Measurements from ENCODE around the gene PDZRN3. TPM values are rescaled to one million over a fixed set of nuclear protein-coding genes. Genes with fewer than 3 reads are reported as not detected.

The PDZRN3 gene
- total RNA-seq, 1 experiment from 2014 or later, result 0.17 TPM

DNA sequence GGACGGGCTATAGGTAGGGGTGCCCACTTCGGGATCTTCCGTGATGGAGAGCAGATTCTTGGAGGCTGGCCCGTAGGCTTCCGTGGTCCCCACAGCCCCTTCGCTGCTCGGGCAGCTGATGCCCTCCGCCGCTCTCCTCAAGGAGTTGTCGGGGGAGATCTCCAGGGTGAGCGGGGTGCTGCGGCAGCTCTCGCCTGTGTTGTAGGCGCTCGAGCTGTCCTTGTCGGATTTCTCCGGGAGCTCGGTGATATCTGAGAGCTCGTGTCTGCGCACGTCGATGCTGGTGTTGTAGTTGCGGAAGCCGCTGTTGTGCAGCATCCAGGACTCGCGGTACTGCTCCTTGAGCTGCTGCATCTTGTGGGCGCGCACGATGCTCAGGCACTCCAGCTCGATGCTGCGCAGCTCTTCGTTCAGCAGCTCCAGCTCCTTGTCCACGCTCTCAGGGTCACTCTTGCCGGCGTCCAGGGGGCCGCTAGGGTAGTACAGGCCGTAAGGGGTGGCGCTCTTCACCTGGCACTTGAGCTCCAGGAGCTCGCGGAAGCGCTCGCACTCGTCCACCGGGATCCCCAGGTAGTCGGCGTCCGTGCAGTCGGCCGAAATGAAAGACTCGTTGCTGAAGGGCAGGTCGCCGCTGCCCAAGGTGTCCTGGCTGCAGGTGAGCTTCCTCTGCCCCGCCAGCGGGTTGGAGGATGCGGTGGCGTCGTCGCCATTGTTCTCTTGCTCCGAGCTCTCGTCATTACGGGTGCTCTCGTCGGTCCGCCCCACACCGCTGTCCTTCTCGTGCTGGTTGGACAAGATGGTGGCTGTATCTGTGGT lies 240.4 kb downstream of the PDZRN3 start:
- no peak overlapping the region for H3K27ac ChIP-seq (ENCODE audit: low read depth, low read length)

More for the DNA sequence above, 240.4 kb downstream of the PDZRN3 start:
- H3K9me2 ChIP-seq (ENCODE audit: insufficient read depth), result no peaks in the 10 kb centered on the region
- H3K9me3 ChIP-seq (ENCODE audit: control insufficient read depth in 1 of 2, insufficient read depth in 1 of 2, low read depth in 1 of 2, low read length in 2 of 2), result no peaks in the 10 kb centered on the region
- no peaks in the 10 kb centered on the region for H3K36me3 ChIP-seq (ENCODE audit: control insufficient read depth in 1 of 2, insufficient read depth in 2 of 2, low read length in 2 of 2)
- ChIA-PET CTCF (no interaction called here), POLR2A (no interaction called here), RAD21 (ENCODE audit: low non-redundant PET in 1 of 2, low total read pairs in 2 of 2, uncharacterized antibody in 2 of 2, unreplicated experiment in 2 of 2) (no interaction called here)
- no peaks in the 10 kb centered on the region for H3K4me1 ChIP-seq (ENCODE audit: control insufficient read depth in 1 of 2, insufficient read depth in 2 of 2, low read length in 2 of 2)
- no TSS peak for BruUV-seq (replicated peaks)
- no peak overlapping the region for H3K4me3 ChIP-seq (replicated peaks in 1 of 2; ENCODE audit: low read depth in 1 of 2, low read length in 2 of 2)
- DNase-seq (ENCODE audit: low read depth, low spot score) (no peak), ATAC-seq (no peak)
- H4K20me1 ChIP-seq (ENCODE audit: insufficient read depth), result no peaks in the 10 kb centered on the region
- no peak overlapping the region for H3K4me2 ChIP-seq (ENCODE audit: low read length)
- TF ChIP-seq YY1 (IDR thresholded peaks at IDR 0.05; ENCODE audit: extremely low read depth, insufficient replicate concordance, low read depth, low read length) (no peak), TCF7L2 (IDR thresholded peaks at IDR 0.05; ENCODE audit: borderline replicate concordance, extremely low read depth, insufficient read depth, insufficient read length) (no peak), POLR2AphosphoS5 (IDR thresholded peaks at IDR 0.05; ENCODE audit: low read depth, low read length) (no peak), FOSL1 (IDR thresholded peaks at IDR 0.05; ENCODE audit: low read depth) (no peak), JUND (IDR thresholded peaks at IDR 0.05) (no peak), CEBPB (IDR thresholded peaks at IDR 0.05; ENCODE audit: low read depth) (no peak), SP1 (IDR thresholded peaks at IDR 0.05; ENCODE audit: low read depth) (no peak)
- TF ChIP-seq, protein P1, sequence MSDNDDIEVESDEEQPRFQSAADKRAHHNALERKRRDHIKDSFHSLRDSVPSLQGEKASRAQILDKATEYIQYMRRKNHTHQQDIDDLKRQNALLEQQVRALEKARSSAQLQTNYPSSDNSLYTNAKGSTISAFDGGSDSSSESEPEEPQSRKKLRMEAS (IDR thresholded peaks at IDR 0.05), result no peak
- TF ChIP-seq, protein P2, sequence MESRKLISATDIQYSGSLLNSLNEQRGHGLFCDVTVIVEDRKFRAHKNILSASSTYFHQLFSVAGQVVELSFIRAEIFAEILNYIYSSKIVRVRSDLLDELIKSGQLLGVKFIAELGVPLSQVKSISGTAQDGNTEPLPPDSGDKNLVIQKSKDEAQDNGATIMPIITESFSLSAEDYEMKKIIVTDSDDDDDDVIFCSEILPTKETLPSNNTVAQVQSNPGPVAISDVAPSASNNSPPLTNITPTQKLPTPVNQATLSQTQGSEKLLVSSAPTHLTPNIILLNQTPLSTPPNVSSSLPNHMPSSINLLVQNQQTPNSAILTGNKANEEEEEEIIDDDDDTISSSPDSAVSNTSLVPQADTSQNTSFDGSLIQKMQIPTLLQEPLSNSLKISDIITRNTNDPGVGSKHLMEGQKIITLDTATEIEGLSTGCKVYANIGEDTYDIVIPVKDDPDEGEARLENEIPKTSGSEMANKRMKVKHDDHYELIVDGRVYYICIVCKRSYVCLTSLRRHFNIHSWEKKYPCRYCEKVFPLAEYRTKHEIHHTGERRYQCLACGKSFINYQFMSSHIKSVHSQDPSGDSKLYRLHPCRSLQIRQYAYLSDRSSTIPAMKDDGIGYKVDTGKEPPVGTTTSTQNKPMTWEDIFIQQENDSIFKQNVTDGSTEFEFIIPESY (IDR thresholded peaks at IDR 0.05; ENCODE audit: extremely low read depth, insufficient replicate concordance, low read length), result no peak
- TF ChIP-seq, protein P3, sequence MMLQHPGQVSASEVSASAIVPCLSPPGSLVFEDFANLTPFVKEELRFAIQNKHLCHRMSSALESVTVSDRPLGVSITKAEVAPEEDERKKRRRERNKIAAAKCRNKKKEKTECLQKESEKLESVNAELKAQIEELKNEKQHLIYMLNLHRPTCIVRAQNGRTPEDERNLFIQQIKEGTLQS (IDR thresholded peaks at IDR 0.05), result no peak
- TF ChIP-seq, protein P4, sequence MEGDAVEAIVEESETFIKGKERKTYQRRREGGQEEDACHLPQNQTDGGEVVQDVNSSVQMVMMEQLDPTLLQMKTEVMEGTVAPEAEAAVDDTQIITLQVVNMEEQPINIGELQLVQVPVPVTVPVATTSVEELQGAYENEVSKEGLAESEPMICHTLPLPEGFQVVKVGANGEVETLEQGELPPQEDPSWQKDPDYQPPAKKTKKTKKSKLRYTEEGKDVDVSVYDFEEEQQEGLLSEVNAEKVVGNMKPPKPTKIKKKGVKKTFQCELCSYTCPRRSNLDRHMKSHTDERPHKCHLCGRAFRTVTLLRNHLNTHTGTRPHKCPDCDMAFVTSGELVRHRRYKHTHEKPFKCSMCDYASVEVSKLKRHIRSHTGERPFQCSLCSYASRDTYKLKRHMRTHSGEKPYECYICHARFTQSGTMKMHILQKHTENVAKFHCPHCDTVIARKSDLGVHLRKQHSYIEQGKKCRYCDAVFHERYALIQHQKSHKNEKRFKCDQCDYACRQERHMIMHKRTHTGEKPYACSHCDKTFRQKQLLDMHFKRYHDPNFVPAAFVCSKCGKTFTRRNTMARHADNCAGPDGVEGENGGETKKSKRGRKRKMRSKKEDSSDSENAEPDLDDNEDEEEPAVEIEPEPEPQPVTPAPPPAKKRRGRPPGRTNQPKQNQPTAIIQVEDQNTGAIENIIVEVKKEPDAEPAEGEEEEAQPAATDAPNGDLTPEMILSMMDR (IDR thresholded peaks at IDR 0.05 in 2 of 3, conservative IDR thresholded peaks at IDR 0.05 in 1 of 3; ENCODE audit: borderline replicate concordance in 1 of 3, insufficient read depth in 1 of 3, low read depth in 2 of 3, low read length in 2 of 3), result no peak
- no peak overlapping the region for H2AFZ ChIP-seq (ENCODE audit: low read depth, low read length, poor library complexity, severe bottlenecking)
- no peaks in the 10 kb centered on the region for H3K79me2 ChIP-seq (ENCODE audit: insufficient read depth, low read length)
- peaks cover 16% of the 10 kb centered on the region; the same call in 1 of the 2 replicates for H3K27me3 ChIP-seq (ENCODE audit: insufficient read depth, low read length)
- intact Hi-C loops (cut with micrococcal nuclease), result no loop called here
- no peak overlapping the region for H3K9ac ChIP-seq (ENCODE audit: low read length)

All from HCT116 (cell line).